GM18511 (cell line): ENCODE results near the gene FAM149A.

Experiments
- ATAC-seq: cut with Tn5 transposase; IDR thresholded peaks from one replicate; pipeline ENCODE4 v1.9.1; 2021; ENCODE audit warnings: mild to moderate bottlenecking, moderate library complexity; ENCODE audit not compliant: unreplicated experiment

Gene FAM149A

DNA sequence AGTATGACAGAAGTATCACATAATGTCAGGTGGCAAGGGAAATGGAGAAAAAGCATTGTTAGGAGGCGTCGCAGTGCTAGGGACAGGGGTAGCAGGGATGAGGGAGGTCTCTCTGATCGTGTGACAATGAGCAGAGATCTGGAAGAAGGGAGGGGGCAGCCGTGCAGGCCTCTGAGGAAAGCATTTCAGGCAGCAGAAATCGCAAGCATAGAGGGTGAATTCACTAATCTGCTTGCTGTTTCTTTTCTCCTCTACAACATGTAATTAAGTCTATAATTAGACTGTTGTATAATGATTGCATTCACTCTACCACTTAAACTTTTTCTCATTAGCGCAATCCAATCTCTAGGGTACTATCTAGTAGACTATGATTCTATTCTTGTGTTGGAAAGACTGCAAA lies 96.0 kb downstream of the FAM149A start:
- no peak for ATAC-seq

DNA sequence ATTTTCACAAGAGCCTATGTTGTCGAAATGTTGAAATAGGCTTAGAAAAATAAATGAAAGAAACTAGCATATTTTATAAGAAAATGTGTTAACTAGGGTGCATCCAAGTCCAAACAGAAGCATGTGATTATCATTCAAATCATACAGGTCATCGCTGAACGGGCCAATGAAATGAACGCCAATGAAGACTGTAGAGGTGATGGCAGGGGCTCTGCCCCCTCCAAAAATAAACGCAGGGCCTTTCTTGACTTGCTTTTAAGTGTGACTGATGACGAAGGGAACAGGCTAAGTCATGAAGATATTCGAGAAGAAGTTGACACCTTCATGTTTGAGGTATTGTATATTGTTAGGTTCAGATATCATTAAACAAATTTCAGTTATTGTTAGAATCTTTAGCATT lies 96.5 kb downstream of the FAM149A start:
- no peak for ATAC-seq

DNA sequence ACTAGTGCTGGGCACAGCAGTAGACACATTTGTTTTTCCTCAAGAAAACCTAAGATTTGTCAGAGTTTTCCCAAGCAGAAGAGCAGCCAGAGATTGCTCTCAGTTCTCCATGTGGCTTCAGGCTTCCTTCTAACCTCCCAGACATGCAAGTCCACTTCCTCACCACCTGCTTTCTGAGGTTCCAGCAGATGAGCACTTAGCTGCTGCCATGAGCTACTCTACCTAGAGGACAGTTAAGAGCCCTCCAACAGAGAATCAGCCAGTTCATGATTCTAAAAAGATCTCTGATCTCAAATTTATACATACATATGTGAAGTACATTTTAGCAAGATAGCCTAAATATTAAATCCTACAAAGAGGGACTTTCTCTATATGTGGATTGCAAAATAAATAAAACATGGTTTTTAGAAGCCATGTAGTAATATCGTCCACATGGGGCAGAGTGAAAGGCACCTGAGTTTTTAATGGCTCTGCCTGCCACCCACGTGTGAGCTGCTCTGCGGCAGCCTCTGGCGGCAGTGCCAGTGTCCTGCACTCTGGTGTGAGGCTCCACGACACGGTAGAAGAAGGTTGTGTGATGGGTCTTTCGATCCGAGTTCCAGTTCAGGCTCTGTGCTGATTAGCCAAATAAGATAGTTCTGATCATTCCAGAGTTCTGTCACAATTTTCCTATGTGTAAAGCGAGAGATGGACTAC lies 97.2 kb downstream of the FAM149A start:
- ATAC-seq, result peak; percentile 81

DNA sequence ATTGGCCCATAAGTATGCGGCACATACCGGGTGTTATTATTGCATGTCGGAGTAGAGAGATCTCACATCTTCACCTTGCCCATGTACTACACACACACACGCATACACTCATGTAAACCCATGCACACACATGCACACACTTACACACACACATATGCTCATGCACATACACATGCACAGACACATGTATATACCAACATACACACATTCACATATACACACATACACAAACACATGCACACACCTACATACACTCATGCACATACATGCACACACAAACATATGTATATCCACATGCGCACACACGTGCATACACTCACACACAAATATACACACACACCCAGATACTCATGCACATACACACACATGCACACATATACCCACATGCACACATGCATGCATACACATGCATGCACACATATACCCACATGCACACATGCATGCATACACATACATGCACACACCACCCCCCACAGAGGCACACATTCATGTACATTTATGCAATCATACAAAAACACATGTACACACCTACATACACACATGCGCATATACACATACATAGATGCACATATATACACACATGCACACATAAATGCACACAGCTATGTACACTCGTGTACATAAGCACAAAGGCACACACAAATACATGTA lies 98.1 kb downstream of the FAM149A start:
- ATAC-seq, result no peak

DNA sequence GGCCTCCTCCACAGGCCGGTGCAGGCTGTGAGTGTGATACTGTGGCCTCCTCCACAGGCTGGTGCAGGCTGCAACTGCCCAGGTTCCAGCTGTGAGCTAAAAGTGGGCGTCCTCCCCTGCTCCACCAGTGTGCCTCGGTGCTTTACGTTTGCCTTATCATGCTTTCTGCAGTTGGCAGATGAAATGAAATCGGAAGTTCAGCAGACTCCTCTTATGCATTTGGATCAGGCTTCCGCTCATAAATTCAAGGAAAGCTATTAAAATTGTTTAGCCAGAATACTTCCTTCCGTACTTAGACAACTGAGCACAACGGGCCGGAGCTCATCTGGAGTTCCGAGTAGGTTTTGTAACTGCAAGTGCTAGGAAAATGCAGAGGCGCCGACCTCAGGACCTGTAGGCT lies 98.9 kb downstream of the FAM149A start:
- no peak for ATAC-seq

DNA sequence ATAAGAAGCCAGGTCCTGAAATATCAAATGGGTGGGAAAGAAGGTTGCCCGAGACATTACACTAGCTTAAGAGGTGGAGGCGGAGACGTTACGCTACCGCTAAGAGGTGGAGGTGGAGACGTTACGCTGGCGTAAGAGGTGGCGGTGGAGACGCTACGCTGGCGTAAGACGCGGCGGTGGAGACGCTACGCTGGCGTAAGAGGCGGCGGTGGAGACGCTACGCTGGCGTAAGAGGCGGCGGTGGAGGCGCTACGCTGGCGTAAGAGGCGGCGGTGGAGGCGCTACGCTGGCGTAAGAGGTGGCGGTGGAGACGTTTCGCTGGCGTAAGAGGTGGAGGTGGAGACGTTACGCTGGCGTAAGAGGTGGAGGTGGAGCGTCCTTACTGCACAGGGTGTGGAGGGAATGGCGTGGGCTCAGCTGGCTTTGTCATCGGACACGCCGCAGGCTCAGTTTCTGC lies 99.6 kb downstream of the FAM149A start:
- ATAC-seq, result peak; percentile 64

DNA sequence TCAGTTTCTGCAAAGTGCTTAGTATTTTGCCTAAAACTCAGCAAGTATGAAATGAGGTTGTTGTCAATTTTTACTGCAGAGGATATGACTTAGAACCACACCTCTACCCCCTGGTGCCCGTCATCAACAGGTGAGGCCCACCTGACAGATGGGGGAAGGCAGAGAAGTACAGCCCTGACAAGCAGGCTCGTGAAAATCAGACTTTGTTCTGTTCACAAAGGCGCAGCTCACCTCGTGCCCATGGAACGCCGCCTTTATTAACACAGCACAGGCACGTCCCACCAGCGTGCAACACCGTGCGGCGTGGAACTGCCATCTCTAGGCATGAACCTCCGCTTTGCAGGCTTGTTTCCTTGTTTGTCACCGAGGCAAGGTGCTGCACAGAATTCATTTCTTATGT lies 100.2 kb downstream of the FAM149A start:
- ATAC-seq, result no peak

DNA sequence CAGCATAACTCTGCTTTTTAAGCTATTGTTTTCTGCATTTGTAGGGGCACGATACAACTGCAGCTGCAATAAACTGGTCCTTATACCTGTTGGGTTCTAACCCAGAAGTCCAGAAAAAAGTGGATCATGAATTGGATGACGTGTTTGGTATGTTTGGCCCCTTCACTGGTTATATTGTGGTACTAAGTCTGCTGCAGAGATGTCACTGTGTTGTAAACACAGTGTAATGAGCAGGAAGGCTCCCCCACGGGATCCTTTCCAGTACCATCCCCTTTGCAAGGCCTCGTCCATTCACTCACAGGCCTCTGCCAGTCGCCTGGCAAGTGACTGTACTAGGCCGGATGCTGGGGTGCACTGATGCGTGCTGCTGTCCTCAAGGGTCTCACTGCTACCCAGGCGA lies 100.7 kb downstream of the FAM149A start:
- peak; percentile 21 for ATAC-seq

DNA sequence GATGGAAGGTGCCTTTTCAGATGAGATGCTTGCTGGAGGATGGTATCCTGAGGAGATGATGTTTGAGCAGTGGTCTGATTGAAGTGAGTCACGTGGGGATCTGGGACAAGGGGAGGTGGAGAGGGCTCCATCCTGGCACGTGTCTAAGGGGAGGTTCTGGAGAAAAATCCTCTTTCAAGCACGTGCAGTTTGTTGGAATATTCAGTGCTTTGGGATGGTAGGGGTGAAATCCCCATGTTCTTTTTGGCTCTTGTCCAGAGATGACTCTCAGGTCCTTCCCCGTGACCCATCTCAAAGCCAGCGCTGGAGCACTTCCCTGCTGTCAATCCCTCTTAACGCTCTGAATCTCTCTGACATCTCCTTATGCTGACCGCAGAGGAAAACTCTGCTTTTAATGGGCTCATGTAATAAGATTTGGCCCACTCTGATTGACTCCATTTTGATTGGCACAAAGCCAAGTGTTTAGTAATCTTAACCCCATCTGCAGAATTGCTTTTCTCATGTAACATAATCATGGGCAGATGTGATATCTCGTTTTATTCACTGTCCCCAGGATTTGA lies 112.0 kb downstream of the FAM149A start:
- ATAC-seq, result no peak

DNA sequence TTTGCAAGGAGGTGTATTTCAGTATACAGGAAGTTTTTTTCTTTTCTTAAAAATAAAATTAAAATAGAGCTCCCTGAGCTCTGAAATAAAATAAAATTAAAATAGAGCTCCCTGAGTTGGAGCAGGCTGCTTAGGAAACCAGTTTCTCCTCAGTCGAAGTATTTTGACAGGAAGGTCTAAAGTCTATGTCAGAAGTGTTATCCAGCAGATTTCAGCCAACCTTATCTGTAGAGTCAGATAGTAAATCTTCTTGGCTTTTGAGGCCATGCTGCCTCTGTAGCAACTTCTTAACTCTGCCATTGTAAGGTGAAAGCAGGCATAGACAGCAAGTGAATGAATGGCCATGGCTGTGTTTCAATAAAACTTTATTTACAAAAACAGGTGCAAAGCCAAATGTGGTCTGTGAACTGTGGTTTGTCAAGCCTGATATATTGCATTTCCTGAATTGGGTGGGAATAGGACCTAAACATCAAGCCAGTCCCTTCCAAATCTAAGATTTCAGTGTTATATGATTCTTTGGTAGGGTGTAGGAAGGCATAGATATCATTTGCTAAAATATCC lies 113.3 kb downstream of the FAM149A start:
- ATAC-seq, result no peak

DNA sequence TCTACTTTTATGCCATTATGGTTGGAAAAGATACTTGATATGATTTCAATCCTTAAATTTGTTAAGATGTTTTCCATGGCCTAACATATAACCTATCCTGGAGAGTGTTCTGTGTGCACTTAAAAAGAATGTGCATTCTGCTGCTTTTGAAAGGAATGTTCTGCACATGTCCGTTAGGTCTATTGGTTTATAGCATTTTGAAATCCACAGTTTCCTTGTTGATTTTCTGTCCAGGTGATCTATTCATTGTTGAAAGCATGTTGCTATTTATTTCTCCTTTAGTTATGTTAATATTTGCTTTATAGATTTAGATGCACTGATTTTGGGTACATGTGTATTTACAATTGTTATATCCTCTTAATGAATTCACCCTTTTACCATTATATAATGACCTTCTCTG lies 117.1 kb downstream of the FAM149A start:
- ATAC-seq, result no peak
